Subcutaneous adipose tissue (tissue), 4 donors: Measurements from ENCODE around the gene MYO5A. TPM values are rescaled to one million over a fixed set of nuclear protein-coding genes. Genes with fewer than 3 reads are reported as not detected.

Experiments
- total RNA-seq, 4 donors: library from RNA; depleted of rRNA; stranded (reverse); fragments of >200 nt; gene quantifications; one replicate each; pipeline ENCODE4 v1.1.0, GENCODE V29; 2016
- TF ChIP-seq, protein P1 (sequence below): fragments of 450-650 bp; IDR thresholded peaks from one replicate; pipeline ENCODE4 v1.5.1; 2016; ENCODE audit warnings: low read depth, mild to moderate bottlenecking, control low read depth, antibody characterized with exemption, moderate library complexity

MYO5A gene
- total RNA-seq, 4 donors from 2014 or later = 54.6 to 121 (median 99.4) TPM

DNA sequence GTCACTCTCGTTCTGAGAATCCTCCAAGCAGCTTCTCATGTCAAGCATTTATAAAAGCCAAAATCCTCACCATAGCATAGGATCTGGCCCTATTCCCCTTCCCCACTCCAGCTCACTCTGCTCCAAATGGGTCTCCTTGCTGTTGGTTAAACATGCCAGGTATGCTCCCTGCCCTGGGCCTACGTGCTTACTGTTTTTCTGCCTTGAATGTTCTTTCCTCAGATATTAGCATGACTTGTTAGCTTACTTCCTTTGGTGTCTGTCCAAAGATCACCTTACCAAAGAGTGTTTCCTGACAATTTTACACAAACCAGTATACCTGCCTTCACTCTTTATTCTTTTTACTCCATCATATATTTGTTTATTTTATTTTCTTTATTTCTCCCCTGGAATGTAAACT lies 200.0 kb downstream of the MYO5A start:
- TF ChIP-seq, protein P1, sequence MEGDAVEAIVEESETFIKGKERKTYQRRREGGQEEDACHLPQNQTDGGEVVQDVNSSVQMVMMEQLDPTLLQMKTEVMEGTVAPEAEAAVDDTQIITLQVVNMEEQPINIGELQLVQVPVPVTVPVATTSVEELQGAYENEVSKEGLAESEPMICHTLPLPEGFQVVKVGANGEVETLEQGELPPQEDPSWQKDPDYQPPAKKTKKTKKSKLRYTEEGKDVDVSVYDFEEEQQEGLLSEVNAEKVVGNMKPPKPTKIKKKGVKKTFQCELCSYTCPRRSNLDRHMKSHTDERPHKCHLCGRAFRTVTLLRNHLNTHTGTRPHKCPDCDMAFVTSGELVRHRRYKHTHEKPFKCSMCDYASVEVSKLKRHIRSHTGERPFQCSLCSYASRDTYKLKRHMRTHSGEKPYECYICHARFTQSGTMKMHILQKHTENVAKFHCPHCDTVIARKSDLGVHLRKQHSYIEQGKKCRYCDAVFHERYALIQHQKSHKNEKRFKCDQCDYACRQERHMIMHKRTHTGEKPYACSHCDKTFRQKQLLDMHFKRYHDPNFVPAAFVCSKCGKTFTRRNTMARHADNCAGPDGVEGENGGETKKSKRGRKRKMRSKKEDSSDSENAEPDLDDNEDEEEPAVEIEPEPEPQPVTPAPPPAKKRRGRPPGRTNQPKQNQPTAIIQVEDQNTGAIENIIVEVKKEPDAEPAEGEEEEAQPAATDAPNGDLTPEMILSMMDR = no peak

- TF ChIP-seq, protein P1 = no peak
Observed at GRCh38 chr15:52326756-52327155, 201.9 kb downstream of the MYO5A start.

- TF ChIP-seq, protein P1 = no peak
Observed at GRCh38 chr15:52324109-52324508, 204.6 kb downstream of the MYO5A start.

GRCh38 chr15:52318729-52319500 lies 209.8 kb downstream of the MYO5A start:
- TF ChIP-seq, protein P1 = no peak

DNA sequence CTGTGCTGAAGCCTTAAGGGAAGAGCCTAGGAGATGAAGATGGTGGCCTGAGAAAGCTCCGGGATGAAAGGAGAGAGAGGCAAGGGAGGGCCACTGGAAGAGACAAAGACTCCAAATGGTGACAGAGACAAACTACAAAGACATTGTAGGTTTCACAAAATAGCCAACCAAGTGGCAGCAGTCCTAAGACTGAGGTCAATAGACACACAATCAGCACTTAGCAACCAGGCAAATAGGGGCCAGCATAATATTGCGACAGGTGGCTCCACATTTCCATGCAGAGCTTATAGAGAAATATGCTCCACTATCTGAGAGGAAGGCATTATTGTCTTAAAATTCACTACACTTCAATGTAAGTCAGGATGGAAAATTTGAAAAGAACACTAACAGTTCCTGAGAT lies 211.0 kb downstream of the MYO5A start:
- TF ChIP-seq, protein P1 = no peak

DNA sequence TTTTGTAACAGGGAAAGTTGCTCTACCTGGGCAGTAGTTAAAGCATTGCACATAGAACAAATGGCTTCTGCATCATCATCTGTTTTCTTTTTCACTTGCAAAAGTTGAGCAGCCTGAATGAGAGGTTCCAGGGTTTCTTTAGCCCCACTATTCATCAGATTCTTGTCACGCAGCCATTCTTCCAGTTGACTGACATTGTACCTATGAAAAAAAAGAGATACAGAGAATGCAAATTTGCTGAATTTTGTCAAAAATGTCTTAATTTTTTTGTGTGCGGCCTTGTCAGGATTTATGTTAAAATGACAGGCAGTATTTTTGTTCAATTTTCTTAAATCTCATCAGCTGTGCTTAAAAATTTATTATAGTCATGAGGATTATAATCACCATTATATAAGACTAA lies 211.7 kb downstream of the MYO5A start:
- TF ChIP-seq, protein P1 = no peak

- TF ChIP-seq, protein P1 = no peak
Observed at GRCh38 chr15:52309154-52309548, 219.5 kb downstream of the MYO5A start.
